ENCODE measurements around the gene TRIM71.
A peak's percentile ranks its signal among the peaks of the same experiment; 100 is the strongest.
"Not testable (repeated sequence)": the region's sequence is repeated elsewhere in the genome, so short reads cannot be mapped to it uniquely, and the experiment has no call there.

TRIM71 gene

DNA sequence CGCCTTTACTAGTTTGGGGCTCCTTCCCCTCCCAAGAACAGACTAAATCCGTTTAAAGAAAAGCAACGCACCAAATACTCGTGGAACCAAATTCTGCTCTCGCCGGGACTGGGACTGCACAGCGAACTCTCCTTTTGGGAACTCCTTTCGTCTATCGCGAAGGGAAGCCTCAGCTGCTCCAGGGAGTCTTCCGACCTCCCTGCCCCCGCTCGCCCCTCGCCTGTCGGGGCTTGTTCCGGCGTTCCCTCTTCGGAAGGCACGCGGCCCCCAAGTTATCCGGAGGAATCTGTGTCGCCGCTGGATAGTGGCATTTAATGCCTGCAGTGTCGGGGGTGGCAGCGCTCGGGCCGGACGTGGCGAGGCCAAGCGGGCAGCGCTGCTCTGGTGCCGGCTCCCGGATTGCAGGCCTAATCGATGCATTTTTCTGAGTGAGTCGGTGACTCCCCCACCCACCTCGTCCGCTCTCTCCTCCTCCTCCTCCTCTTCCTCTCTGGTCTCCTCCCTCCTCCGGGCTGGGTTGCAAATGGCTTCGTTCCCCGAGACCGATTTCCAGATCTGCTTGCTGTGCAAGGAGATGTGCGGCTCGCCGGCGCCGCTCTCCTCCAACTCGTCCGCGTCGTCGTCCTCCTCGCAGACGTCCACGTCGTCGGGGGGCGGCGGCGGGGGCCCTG, at the start of gene TRIM71:
Gene TRIM71 (plus strand): TSS at position 440 of the 671 bp plus-strand sequence. CDS start 84 bp downstream, at position 524.
- H3K4me3 ChIP-seq (ENCODE audit: control insufficient read depth, low read depth, low read length), result peak within 1 kb of the TSS; percentile 22
- DNase-seq (ENCODE audit: low read depth), result no peak
- no peak for TF ChIP-seq CTCF (IDR thresholded peaks at IDR 0.05; ENCODE audit: control insufficient read depth, insufficient read depth, low read depth, low read length, missing control alignments)

DNA sequence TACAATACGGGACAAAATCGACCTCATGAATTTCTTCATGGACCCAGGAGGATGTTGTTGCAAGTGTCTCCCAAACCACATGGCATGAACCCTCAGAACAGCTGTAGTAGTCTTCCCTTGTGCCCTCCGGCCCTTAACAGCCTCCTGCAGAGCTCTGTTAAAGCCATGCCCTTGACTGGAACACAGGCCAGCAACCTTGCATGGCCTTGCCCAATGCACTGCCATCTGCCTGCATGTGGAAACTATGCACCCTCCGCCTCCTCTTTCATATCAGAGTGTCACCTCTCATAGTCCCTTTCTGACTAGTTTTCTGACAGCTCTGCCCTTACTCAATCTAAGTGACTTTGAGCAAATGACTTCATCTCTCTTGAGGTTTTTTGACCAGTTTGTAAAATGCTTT, 39.4 kb upstream of the TRIM71 start:
- TF ChIP-seq CTCF (IDR thresholded peaks at IDR 0.05; ENCODE audit: control insufficient read depth, insufficient read depth, low read depth, low read length, missing control alignments), result no peak
- no peak for DNase-seq (ENCODE audit: low read depth)
- H3K4me3 ChIP-seq (ENCODE audit: control insufficient read depth, low read depth, low read length), result no peak overlapping the region

- no peak for TF ChIP-seq CTCF (IDR thresholded peaks at IDR 0.05; ENCODE audit: control insufficient read depth, insufficient read depth, low read depth, low read length, missing control alignments)
- DNase-seq (ENCODE audit: low read depth), result no peak
- no peak overlapping the region for H3K4me3 ChIP-seq (ENCODE audit: control insufficient read depth, low read depth, low read length)
Measured at GRCh38 chr3:32780071-32780734, 37.6 kb upstream of the TRIM71 start.

DNA sequence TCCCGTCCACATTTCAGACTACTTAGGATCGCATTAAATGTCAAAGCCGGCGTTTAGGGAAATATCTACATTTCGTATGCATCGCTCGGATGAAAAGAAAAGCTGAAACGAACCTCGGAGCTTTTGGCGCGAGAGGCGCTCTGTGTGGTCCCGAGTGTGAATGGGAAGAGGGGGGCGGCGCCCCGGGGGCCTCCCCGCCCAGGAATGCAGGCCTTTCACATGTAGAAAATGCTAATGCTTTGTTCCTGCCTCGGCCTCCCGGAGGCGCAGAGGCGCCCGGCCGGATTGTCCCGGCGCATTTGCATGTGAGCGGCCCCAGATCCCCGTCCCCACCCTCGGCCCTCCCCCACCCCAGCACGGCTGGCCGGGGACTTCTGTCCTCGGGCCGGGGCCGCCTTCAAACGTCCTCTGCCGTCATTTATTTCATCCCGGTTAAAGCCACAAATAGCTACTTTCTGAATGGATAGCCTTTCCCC, 37.0 kb upstream of the TRIM71 start:
- DNase-seq (ENCODE audit: low read depth), result no peak
- H3K4me3 ChIP-seq (ENCODE audit: control insufficient read depth, low read depth, low read length), result peak overlapping the region; percentile 66
- TF ChIP-seq CTCF (IDR thresholded peaks at IDR 0.05; ENCODE audit: control insufficient read depth, insufficient read depth, low read depth, low read length, missing control alignments), result peak; percentile 21

DNA sequence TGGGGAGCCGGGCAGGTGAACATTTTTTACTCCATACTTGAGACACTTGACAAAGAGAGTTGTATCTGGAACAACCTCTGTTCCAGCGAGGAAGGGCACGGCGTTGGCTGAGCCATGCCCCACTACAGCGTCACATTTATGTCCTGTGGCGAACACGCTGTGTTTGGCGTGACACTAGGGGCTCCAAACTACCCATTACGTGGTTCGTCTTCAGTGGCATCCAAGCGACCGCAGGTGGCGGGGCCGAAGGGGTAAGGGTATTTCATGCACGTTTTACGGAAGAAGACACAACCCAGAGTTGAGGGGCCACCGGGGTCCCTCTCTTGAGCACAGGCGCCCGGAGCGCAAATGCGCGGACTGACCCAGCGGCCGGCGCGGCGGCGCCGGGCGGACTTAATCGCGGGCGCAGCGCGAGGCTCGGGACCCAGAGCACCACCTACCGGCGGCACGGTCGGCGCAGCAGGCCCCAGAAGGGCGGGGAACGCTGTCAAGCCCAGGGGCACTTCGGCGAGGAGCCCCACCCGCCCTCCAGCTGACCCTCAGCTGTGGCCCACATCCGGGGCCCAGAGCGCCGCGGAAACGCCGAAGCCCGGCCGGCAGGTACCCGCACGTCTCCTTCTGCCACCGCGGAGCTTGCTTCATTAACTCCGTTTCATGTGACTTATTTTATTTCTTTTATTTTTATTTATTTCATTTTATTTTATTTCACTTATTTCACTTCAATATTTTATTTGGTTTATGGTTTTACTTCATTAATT, 36.4 kb upstream of the TRIM71 start:
- peak overlapping the region; percentile 66 for H3K4me3 ChIP-seq (ENCODE audit: control insufficient read depth, low read depth, low read length)
- TF ChIP-seq CTCF (IDR thresholded peaks at IDR 0.05; ENCODE audit: control insufficient read depth, insufficient read depth, low read depth, low read length, missing control alignments), result peak; percentile 68
- no peak for DNase-seq (ENCODE audit: low read depth)

GRCh38 chr3:32781969-32782270, 35.9 kb upstream of the TRIM71 start:
- not testable (repeated sequence) for H3K4me3 ChIP-seq (ENCODE audit: control insufficient read depth, low read depth, low read length); DNase-seq (ENCODE audit: low read depth)

DNA sequence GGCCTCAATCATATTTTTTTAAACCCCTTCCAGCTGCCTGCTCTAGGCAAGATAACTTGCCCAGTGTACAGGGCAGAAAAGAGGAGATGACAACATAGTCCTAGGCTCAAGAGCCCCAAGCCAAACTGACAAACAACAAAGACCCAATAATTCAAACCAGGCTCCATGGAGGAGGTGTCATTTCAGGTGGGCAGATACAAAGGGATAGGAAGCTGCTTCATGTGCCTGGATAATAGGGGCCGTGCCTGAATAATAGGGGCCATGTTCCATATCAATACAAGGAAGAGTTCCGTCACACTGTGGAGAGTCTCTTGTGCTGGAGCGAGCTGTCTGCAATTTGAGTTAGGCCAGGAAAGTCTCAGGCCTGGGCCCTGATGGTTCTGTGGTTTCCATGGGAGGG, 35.4 kb upstream of the TRIM71 start:
- H3K4me3 ChIP-seq (ENCODE audit: control insufficient read depth, low read depth, low read length), result no peak overlapping the region
- DNase-seq (ENCODE audit: low read depth), result no peak
- TF ChIP-seq CTCF (IDR thresholded peaks at IDR 0.05; ENCODE audit: control insufficient read depth, insufficient read depth, low read depth, low read length, missing control alignments), result no peak

Measured in AG09309 (cell line).